HFF-Myc (cell line): ENCODE data around the gene HERC3.

ENCODE experiments used
- DNase-seq: peaks from one replicate; pipeline ENCODE4 v3.0.0-alpha.2; 2011; ENCODE audit warnings: low read depth; ENCODE audit errors: extremely low read depth
- H3K4me3 ChIP-seq: replicated peaks from 2 replicates; pipeline ENCODE4 v1.5.1; 2011; ENCODE audit warnings: low read depth, mild to moderate bottlenecking, control low read depth, low read length
- CTCF ChIP-seq: IDR thresholded peaks from 2 replicates; pipeline ENCODE4 v1.5.1; 2012; ENCODE audit warnings: mild to moderate bottlenecking, low read depth, low read length, control low read depth; ENCODE audit errors: missing control alignments

HERC3 gene

GRCh38 chr4:88736264-88736663 lies 144.0 kb downstream of the HERC3 start:
- H3K4me3 ChIP-seq, result no peak overlapping the region
- DNase-seq, result no peak
- TF ChIP-seq CTCF, result no peak

- TF ChIP-seq CTCF, result no peak
- DNase-seq, result no peak
- H3K4me3 ChIP-seq, result no peak overlapping the region
These were observed 145.1 kb downstream of the HERC3 start for GRCh38 chr4:88737307-88737941.

- DNase-seq, result no peak
- H3K4me3 ChIP-seq, result no peak overlapping the region
- no peak for TF ChIP-seq CTCF
These were observed 145.9 kb downstream of the HERC3 start for GRCh38 chr4:88738180-88738579.

- DNase-seq, result no peak
- H3K4me3 ChIP-seq, result no peak overlapping the region
- no peak for TF ChIP-seq CTCF
These were observed 150.3 kb downstream of the HERC3 start for GRCh38 chr4:88742561-88742960.

DNA sequence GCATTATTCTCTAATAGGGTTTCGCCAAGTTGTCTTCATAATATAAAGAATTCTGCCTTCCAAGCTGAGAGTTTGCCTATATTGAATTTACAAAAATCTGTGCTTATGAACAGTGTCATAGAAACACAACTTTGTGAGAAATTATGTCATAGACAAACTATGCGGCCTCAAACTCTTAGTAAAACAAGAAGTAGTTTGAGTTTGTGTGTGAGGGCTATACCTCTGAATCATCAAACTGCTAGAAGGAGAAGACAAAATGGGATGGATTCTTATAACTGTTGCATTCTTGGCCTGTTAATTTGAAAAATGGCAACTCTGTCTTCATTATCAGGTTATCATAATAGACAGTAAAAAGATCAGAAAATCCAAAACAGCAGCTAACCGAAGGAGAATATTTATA lies 151.4 kb downstream of the HERC3 start:
- no peak overlapping the region for H3K4me3 ChIP-seq
- DNase-seq, result no peak
- TF ChIP-seq CTCF, result no peak

DNA sequence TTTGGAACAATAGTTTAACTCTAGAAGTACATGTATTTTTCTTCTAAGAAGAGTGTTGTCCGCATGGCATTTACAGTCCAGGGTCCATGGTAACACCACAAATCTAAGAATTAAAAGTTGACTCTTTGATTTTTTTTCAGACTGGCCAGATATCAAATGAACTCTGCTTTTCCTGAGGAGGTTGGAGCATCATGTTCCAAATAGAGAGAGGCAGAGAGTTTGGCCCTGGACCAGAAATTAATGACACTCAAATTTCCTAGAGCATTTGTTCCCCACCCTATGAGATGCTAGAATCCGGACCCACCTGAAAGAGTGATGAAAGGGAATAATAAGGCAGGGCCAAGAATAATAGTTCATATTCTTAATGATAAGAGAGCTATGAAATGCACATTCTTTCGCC lies 152.3 kb downstream of the HERC3 start:
- H3K4me3 ChIP-seq, result no peak overlapping the region
- TF ChIP-seq CTCF, result no peak
- DNase-seq, result no peak

DNA sequence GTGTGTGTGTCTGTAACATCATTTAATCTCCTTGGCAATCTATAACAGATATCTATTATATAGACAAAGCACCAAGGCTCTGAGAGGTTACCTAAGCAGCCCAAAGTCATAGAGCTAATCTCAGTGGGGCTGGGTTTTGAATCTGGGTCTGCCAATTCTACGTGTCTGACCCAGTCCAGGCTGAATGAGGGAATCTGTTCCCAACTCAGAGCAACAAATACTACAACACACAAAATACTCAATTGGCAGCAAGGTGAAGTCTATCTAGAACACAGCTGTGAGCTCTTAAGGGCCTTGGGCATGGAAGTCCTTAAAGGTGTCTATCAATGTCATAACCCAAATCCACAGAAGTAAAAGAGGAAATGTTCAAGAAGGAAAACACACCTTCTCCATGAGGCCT lies 152.9 kb downstream of the HERC3 start:
- H3K4me3 ChIP-seq, result no peak overlapping the region
- no peak for DNase-seq
- no peak for TF ChIP-seq CTCF
